HPDE6-E6E7 (cell line): Measurements from ENCODE around the gene APBA3.

Experiments used
- DNase-seq: peaks from one replicate; pipeline ENCODE4 v3.0.0; 2011; ENCODE audit warnings: missing footprints; ENCODE audit errors: extremely low spot score

APBA3 gene

DNA sequence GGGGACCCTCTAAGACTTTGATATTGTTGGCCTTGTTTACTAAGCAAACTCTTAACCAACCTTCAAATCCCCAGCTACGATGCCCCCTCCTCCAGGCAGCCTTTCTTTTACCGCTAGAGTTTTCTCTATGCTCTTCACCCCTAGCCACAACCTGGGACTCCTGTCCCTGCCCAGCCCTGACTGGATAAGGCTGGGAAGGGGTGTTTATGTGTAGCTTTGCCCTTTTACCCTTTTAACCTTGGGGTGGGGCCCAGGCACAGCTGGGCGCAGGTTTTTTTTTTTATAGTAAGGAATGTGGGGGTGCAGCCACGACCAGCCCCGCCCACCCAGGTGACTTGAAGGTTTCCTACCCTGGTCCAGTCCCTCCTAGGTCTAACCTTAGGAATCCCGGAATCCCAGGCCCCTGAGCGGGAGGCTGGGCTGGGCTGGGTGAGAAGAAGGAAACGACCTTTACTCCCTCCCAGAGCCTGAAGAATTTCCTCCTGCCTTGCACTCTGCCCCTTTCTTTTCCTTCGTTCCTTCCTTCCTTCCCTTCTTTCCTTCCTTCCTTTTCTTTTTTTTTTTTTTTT, 41.1 kb downstream of the APBA3 start:
- no peak for DNase-seq

DNA sequence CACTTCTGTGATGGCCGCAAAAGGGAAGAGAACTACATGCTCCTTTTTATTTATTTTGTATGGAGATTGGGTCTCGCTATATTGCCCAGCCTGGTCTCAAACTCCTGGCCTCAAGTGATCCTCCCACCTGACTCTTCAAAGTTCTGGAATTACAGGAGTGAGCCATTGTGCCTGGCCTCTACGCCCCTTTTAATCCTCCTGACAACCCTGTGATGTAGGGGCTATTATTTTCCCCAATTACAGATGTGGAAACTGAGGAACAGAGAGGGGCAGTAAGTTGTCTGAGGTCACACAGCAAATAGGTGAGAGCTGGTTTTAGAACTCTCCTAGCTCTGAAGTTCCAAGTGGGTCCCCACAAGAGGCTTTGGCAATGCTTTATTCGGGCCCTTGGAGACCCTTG, 41.6 kb downstream of the APBA3 start:
- DNase-seq: no peak

DNA sequence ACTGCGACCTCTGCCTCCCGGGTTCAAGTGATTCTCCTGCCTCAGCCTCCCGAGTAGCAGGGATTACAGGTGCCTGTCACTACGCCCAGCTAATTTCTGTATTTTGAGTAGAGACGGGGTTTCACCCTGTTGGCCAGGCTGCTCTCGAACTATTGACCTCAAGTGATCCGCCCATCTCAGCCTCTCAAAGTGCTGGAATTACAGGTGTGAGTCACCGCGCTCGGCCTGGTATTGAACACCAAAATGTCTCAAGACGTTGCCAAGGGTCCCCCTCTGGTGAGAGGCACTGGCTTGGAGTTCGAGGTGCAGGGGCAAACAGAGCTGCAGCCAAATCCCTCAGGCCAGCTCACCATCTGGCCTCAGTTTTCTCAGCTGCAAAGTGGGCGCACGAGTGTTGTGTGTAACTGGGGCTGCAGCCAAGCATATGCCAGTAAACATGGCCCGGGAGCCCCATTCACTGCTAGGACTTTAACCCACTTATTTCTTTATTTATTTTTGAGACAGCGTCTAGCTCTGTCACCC, 45.3 kb downstream of the APBA3 start:
- no peak for DNase-seq

DNA sequence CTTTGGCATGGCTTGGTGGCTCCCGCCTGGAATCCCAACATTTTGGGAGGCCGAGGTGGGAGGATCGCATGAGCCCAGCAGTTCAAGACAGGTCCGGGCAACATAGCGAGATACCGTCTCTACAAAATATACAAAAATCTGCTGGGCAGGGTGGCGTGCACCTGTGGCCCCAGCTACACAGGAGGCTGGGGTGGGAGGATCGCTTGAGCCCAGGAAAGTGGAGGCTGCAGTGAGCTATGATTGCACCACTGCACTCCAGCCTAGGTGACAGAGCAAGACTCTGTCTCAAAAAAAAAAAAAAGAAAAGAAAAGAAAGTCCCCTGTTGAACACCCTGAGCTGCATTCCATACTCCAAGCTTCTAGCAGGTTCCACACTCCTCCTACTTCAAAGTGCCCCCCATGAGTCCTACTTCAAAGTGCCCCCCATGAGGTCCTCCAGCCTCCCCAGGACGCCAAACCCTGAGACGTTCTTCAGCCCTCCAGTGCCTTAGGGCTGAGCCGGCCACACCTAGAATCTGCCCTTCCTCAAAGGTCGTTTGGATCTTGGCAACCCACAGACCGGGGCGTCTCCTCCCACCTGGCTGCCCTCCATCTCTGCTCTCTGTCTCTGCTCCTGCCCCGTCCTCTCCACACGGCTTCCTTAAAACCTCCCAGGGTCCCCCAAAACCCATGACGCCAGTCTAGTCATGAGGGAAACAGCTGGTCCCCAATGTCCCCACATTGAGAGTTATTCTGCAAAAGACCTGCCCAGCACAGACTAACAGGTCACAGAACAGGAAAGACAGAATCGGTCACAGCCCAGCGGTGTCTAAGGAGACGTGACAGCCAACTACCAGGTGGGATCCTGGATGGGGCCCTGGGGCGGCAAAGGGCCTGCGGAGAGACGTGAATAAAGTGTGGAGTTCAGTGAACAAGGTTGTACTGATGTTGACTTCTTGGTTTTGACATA, 48.6 kb downstream of the APBA3 start:
- no peak for DNase-seq

DNA sequence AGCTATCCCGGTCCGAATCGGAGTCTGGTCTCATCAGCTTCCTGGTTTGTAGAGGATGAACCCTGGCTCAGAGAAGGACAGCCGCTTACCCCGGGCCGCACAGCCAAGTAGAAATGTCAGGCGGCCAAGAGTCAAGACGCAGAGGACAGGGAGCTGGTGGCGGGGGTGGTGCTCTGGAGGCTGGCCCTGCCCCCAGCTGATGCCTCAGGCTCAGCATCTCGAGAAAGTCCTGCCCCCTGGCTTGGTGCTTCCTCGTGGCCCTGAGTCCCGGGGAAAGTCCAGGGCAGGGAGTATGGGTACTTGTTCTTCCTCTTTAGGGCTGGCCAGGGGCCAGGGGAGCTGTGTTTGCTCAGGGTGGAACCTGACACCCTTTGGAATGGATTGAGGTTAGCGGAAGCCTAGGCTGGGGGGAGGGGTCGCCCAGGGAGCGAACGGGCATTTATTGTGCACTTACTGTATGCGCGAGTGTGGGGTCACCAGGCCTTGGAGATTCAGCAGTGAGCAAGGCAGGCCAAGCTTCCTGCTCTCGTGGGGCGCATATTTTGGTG, 51.2 kb downstream of the APBA3 start:
- DNase-seq: no peak

DNA sequence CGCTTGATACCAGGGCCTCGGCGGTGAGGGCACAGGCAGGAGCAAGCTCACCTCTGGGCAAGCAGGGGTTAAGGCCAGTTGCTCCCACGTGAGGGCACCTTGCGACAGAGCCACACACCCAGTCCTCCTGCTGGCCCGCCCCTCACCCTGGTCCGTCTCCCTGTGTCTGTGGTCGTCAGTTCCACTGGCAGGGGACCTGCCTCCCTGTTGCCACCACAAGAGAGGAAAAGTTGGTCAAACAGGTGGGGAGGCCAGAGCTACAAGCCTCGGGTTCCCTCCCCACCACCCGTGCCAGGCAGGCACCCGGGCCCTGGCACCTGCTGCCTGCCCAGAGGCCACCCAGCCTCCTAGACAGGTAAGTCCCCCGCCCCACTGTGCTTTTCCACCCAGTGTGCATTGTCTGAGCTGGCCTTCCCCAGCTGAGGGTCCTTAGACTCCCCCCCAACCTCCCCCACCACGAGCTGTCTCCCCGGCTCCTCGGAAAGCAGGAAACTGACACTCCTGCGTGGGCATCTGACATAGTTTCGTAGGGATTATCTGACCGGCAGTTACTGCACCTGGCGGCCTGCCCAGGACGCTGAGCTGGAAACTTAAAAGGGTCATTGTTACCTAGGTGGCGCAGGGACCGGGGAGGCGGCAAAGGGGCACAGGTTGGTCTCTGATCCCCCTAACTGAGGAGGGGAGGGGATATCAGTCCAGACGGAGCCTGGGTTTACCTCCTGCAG, 53.1 kb downstream of the APBA3 start, which contains the start of gene TJP3:
Gene TJP3, plus strand, starts transcription at position 178 of the 725 bp plus-strand sequence. CDS start 20,049 bp downstream, outside the sequence.
- DNase-seq: no peak

DNA sequence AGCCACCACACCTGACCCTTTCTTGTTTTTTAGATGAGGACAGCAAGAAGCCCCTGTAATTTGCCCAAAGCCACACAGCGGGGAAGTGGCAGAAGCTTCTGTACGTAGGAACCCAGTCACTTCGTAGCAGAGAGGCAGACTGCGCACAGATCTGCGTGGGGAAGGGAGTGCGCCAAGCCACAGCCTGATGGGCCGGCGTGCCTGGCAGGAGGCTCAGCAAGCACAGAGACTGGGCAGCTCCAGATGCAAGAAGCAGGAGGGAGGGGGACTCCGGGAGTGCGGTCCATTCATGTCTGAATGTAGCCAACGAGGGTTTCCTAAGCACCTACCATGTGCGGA, 53.7 kb downstream of the APBA3 start:
- no peak for DNase-seq

DNA sequence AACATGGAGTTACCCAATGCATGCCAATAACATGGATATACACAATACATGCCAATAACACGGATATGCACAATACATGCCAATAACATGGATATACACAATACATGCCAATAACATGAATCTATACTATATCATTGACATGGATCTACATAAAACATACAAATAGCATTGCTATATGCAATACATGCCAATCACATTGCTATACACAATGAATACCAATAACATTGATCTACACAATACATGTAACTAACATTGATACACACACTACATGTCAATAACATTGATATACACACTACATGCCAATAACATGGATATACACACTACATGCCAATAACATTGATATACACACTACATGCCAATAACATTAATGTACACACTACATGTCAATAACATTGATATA, 60.3 kb downstream of the APBA3 start:
- DNase-seq: no peak
